Measurements from ENCODE around the gene CACNG7.
"Not testable (repeated sequence)": the region's sequence is repeated elsewhere in the genome, so short reads cannot be mapped to it uniquely, and the experiment has no call there.

CACNG7 gene, protein sequence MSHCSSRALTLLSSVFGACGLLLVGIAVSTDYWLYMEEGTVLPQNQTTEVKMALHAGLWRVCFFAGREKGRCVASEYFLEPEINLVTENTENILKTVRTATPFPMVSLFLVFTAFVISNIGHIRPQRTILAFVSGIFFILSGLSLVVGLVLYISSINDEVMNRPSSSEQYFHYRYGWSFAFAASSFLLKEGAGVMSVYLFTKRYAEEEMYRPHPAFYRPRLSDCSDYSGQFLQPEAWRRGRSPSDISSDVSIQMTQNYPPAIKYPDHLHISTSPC

DNA sequence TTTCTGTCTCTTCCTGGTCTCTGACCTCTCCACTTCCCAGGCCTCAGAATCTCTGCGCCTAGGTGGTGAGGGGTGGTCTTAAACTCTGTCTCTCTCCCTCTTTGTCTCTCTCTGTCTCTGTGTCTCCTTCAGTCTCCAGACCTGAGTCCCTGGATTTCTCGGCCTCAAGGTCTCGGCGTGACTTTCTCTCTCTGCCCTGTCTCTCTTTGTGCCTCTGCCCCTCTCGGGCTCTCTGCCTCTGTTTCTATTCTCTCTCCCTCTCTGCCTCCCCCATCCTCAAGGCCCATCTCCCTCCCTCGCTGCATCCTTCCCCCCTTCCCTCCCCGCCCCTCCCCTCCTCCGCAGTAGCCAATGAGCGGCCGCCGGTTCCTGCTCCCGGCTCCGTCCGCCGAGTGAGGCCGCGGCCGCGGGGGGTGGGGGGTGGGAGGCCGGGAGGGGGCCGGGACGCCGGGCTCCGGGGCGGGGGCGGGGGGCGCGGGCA lies at the start of gene CACNG7:
Gene CACNG7, plus strand, starts transcription at position 344 of the 481 bp plus-strand sequence. CDS start 3,554 bp downstream, outside the sequence.
- DNase-seq, result no peak

DNA sequence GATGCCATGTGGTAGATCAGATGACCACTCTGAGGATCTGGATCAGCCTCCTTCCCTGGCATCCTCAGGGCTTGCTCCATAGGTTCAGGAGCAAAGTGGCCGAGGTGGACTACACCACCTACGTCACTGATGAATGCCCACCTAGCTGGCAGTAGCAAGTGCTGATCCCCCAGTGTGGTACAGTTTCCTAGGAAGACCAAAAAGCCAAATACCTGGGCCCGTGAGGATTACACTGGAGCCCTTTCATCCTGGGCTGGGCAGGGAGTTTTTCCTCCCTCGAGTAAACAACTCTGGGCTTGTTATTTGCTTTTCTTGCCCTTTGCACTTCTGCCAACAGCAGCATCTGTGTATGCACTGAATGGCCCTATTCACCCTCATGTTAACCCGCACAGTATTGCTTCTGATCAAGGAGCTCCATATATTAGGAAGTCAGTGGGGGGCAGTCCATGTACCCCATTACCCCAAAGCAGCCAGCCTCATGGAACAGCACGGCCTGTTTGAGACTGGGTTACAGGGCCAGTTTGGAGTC lies 44.7 kb upstream of the CACNG7 start:
- DNase-seq, result no peak

DNA sequence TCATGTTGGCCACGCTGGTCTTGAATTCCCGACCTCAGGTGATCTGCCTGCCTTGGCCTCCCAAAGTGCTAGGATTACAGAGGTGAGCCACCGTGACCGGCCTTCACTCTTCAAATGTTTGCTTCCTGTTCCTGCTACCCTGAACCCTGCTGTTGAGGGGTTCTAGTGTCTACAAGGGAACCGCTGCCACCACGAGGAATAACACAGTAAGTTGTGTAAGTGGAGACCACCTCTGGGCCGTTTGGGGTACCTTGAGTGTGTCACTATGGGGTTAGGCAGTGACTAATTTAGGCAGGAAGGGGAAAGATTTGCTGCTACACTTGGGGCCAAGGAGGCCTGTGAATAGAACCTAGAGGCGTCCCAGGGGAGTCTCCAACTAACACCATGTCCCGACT lies 43.6 kb upstream of the CACNG7 start:
- peak; percentile 60 for DNase-seq

DNA sequence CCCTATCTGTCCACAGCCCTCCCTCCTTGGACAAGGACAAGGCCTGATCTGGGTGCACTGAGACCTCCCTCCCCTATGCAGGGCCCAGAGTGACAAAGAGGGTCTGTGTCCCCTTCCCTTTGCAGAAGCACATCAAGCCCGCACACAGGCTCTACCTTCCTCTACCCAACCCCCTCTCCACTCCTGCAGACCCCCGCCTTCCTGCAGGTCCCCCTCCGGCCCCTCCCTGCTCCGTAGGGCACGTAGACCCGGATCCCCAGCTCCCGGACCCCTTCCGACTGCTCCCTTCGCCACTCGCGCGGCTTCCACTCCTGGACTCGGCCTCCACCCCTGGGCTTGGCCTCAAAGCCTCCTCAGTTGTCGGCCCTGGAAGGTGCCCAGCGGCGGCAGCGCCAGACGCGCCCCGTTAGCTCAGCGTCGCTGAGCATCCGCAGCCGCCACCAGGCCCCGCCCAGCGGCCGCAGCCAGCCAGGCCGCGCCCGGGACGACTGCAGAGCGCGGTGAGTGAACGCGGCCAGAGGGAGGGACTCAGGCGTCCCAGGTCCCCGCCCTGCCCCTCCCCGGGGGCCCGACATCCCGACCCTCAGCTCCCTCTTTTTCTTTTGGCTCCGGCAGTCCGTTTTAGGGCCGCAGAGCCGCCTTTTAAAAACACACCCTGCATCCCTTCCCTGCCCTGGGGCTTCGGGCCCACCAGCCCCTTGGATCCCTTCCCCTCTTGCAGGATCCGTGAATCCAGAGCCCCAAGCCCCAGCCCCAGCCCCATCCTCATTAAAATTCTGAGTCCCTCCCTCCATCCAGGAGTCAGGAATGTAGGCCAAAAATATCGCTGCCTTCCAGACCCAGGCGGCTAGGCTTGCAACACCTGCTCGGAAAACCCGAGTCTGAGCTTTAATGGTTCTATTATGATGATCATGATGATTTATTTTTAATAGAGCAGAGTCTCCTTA lies 42.9 kb upstream of the CACNG7 start:
- peak; percentile 92 for DNase-seq

DNA sequence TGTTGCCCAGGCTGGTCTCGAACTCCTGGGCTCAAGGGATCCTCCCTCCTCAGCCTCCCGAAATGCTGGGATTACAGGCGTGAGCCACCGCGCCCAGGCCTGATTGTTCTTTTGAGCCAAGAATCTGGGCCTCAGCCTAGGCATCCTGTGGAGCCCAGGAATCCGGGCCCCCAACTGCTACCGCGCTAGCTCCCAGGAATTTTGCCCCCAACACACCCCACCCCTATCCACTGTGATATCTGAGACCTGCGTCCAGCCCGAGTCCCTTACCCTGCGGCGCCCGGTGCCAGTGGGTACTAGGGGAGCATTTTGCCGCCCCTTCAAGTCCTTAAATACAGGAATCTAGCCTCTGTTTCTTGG lies 42.2 kb upstream of the CACNG7 start:
- DNase-seq, result peak; percentile 73

DNA sequence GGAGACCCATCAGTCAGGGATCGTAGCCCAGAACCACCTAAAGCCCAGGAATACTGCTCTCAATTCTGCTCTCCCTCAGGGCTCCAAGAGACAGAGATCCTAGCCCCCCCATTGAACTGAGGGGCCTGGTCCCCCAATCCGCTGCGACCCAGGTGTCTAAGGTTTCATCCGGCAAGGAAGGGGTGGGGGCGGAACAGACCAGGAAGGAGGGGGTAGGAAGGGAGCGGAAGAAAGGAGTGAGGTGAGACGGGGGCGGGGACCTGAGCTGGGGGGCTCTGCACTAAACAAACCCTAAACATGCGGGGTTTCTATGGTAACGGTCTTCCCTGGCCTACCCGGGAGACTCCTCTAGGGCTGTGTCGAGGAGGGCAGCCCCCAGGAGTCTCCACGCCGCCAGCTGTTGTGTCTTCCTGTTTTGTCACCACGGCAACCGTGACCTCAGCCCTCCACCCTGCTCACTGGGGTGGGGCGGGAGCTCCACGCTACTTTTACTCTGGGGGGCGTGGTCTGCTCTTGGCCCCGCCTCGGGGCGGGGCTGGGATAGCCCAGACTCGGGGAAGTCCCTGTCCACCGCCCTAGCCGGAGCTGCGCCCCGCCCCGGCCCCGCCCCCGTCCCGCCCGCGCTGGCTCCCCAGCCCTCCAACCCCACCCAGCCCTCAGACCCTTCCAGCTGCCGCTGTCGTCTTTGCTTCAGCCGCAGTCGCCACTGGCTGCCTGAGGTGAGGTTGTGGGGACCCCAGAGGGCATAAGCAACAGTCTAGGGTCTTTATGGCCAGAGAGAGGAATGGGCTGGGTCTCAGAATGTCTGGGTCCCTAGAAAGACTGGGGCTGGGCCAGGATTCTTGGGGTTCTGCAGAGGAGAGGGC lies 41.6 kb upstream of the CACNG7 start, which contains the start of gene MYADM:
Gene MYADM, plus strand, starts transcription at position 659 of the 866 bp plus-strand sequence. CDS start 5,647 bp downstream, outside the sequence.
- DNase-seq, result peak; percentile 97

DNA sequence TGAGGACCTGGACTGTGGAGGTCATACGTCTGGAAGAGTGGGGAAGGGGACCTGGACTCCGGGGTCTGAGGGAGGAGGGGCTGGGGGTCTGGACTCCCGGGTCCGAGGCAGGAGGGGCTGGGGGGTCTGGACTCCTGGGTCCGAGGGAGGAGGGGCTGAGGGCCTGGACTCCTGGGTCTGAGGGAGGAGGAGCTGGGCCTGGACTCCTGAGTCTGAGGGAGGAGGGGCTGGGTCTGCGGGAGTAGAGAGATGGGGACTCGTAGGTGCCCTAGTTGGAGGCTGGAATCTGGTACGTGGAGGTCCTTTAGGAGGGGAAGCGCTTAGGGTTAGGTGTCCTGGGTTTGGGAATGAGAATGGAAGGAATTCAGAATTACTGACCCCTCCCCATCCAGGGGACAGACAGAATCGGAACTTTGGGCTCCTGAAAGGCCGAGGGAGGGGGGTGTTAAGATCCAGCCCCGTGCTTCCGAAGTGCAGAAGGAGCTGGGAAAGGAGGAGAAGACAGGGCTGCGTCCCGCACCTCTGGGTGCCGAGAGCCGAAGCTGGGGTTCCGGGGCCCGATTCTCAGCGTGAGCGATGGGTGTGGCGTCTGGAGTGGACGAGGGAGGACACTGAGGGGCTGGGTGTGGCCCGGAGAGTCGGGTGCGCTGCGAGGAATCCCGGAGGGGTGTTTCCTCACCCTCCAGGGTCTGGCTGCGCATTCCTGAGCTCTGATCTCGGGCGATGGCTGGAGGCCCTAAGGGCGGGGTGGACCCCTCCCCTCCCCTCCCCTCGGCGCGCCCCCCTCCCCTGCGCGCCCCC lies 40.8 kb upstream of the CACNG7 start:
- peak; percentile 62 for DNase-seq

DNA sequence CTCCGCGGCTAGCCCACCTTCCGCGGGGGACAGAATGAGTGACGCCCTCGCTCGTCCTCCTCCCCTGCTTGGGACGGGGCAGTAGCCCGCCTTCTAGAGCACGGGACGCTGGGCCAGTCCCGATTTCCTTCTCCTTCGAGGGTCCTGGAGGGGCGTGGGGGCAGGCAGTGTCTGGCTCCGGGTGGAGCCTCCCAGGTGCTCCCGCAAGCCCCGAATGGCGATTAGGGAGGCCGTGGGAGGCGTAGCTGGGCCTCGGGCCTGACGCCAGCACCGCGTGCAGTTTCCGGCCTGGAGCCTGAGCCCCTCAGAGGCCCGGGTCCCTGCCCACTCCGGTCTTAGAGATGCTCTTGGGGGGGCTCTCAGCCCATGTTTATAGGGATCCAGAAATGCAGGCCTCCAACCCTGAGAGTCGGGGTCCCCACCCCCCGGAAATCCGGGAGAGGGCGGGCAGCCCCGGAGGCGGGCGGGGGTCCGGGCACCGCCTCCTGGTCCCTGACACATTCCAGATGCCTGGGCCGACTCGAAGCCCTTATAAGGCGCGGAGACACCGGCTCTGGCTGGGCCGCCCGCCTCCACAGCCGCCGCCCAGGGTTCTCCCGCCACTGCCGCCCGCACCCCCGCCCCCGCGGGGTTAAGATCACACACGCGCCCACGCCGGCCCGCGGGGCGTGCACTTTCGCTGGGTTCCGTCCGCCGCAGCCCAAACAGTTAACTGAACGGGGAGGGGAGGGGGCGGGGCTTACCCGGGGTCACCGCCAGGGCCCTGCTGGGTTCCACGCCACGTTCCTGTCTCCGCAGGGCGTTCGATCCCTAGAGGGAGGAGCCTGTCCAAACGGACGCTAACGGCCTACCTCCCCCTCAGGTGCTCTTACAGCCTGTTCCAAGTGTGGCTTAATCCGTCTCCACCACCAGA lies 39.9 kb upstream of the CACNG7 start:
- peak; percentile 90 for DNase-seq

DNA sequence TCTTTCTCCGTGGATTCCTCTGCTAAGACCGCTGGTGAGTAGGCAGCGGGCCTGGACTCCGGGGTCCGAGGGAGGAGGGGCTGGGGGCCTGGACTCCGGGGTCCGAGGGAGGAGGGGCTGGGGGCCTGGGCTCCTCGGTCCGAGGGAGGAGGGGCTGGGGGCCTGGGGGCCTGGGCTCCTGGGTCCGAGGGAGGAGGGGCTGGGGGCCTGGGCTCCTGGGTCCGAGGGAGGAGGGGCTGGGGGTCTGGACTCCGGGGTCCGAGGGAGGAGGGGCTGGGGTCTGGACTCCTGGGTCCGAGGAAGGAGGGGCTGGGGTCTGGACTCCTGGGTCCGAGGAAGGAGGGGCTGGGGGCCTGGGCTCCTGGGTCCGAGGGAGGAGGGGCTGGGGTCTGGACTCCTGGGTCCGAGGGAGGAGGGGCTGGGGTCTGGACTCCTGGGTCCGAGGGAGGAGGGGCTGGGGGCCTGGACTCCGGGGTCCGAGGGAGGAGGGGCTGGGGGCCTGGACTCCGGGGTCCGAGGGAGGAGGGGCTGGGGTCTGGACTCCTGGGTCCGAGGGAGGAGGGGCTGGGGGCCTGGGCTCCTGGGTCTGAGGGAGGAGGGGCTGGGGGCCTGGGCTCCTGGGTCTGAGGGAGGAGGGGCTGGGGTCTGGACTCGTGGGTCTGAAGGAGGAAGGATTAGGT lies 39.1 kb upstream of the CACNG7 start:
- DNase-seq, result not testable (repeated sequence)

DNA sequence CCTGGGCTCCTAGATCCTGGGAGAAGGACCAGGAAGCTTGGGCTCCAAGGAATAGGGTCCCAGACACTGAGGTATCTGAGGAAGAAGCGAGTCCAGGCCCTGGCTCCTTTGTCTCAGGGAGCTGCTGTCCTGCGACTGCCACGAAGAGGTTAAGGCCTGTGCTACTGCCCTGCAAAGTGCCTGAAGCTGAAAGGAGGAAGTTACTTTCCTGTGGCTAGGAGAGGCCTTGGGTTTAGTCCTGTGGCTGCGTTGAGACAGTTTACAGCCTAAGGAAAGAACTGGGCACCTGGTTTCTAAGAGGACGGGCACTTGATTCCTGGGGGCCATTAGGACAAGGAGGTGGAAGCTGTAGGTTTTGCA lies 38.6 kb upstream of the CACNG7 start:
- DNase-seq, result no peak

DNA sequence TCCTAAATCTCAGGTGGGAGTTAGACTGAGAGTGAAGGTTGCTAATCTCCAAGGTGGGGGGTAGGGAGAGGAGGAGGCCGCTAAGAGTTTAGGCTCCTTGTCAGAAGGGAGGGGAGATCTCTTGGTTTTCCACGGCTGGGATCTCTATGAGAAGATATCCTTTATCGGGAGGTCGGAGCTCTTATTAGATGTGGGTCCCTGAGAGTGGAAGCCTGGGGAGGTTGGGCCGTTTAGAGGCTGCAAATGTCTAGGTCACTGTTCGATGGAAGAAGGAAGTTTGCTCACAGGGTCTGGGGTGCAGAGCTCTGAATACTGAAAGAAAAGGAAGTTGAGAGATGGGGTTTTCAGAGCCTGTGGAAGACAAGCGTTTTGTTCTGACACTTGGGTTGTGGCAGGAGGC lies 37.6 kb upstream of the CACNG7 start:
- no peak for DNase-seq

DNA sequence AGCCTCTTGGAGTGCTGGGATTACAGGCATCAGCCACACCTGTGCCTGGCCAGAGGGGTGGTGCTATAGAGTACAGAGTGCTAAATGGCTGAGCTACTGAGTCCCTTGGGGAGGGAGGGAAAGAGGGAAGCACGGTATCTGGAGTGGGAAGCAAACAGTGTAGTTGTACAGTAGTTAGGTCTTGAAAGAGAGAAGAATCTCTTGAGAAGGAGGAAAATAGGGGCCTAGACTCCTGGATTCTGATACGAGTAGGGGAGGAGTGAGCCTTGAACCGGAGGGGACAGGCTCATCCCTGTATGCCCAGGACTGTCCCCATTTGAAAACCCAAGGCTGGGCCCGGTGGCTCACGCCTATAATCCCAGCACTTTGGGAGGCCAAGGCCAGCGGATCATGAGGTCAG lies 36.3 kb upstream of the CACNG7 start:
- DNase-seq, result no peak

DNA sequence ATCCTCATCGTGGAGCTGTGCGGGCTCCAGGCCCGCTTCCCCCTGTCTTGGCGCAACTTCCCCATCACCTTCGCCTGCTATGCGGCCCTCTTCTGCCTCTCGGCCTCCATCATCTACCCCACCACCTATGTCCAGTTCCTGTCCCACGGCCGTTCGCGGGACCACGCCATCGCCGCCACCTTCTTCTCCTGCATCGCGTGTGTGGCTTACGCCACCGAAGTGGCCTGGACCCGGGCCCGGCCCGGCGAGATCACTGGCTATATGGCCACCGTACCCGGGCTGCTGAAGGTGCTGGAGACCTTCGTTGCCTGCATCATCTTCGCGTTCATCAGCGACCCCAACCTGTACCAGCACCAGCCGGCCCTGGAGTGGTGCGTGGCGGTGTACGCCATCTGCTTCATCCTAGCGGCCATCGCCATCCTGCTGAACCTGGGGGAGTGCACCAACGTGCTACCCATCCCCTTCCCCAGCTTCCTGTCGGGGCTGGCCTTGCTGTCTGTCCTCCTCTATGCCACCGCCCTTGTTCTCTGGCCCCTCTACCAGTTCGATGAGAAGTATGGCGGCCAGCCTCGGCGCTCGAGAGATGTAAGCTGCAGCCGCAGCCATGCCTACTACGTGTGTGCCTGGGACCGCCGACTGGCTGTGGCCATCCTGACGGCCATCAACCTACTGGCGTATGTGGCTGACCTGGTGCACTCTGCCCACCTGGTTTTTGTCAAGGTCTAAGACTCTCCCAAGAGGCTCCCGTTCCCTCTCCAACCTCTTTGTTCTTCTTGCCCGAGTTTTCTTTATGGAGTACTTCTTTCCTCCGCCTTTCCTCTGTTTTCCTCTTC lies 35.1 kb upstream of the CACNG7 start:
- DNase-seq, result no peak

DNA sequence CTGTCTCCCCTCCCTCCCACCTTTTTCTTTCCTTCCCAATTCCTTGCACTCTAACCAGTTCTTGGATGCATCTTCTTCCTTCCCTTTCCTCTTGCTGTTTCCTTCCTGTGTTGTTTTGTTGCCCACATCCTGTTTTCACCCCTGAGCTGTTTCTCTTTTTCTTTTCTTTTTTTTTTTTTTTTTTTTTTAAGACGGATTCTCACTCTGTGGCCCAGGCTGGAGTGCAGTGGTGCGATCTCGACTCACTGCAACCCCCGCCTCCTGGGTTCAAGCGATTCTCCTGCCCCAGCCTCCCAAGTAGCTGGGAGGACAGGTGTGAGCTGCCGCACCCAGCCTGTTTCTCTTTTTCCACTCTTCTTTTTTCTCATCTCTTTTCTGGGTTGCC lies 34.5 kb upstream of the CACNG7 start:
- DNase-seq, result no peak

DNA sequence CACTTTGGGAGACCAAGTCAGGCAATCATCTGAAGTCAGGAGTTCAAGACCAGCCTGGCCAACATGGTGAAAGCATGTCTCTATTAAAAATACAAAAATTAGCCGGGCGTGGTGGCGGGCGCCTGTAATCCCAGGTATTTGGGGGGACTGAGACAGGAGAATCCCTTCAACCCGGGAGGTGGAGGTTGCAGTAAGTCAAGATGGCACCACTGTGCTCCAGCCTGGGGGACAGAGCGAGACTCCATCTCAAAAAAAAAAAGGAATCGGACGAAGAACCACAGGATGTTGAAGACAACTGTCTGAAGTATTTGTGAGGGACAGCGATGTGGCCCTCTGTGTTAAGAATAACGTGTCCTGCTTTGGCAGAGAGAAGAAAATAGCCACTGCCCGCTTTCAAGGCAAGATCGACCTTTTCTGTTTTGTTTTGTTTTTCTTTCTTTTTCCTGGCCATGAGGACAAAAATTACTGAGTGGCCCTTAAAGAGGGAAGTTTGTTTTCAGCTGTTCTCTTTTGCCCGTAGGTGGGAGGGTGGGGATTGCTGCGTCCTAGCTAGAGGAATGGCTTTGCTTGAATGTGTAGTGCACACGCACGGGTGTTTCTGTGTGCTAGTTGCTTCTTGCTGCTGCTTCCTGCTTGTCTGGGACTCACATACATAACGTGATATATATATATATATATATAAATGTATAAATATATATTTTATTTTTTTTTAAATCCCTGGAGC lies 33.3 kb upstream of the CACNG7 start:
- no peak for DNase-seq

DNA sequence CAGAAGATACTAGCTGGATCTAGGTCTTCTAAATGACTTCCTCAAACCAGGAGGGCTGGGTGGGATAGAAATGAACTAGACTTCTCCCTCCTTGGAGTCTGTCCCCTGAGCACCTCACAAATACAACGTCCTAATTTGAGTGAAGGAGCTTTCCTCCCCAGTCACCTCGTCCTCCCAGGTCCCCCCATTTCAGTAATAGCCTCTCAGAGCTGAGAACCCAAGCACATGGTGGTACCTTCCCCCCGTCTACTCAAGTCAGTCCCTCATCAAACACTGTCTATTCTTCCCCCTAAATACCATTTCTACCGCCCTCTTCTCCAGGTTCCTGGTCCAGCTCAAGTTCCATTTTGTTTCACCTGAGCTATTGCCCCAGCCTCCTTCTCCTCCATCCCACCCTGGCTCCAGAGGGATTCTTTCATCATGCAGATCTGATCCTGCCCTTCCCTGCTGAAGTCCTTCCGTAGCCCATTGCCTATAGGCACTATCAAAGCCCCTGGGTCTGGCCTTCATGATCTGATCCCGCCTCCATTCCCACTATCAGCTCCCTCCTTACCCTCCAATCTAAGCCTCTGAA lies 32.3 kb upstream of the CACNG7 start:
- no peak for DNase-seq

DNA sequence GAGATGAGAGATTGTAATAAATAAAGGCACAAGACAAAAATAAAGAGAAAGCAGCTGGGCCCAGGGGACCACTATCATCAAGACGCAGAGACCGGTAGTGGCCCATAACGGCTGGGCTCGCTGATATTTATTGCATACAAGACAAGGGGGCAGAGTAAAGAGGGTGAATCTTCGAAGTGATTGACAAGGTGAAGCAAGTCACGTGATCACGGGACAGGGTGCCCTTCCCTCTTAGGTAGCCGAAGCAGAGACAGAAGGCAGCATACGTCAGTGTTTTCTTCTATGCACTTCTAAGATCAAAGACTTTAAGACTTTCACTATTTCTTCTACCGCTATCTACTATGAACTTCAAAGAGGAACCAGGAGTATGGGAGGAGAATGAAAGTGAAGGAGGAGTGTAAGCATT lies 31.7 kb upstream of the CACNG7 start:
- no peak for DNase-seq

DNA sequence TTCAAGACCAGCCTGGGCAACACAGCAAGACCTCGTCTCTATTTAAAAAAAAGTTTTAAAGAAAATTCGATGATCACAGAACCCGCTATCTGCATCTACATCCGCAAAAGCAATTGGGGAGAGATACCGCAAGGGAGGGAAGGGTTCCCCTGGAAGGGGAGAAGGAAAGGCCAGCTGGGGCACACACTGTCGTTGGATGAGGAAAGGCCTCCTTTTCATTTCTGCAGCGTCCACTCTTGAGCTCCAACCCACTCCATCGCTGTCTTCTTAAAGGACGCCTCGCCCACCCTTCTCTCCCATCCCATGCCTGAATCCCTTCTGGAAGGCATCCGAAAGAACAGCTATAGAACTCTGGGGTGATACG lies 30.3 kb upstream of the CACNG7 start:
- DNase-seq, result no peak

Measured in retina (tissue), 1 donor.